GM12865 (cell line): ENCODE results near the gene PIP5K1C.
A peak's percentile ranks its signal among the peaks of the same experiment; 100 is the strongest.

ENCODE experiments used
- DNase-seq: peaks from one replicate; pipeline ENCODE4 v3.0.0; 2010; ENCODE audit warnings: low read depth
- H3K4me3 ChIP-seq: 2 replicates; pipeline ENCODE4 v1.5.1; 2011; ENCODE audit warnings: mild to moderate bottlenecking, low read depth, low read length, control low read depth
- CTCF ChIP-seq: IDR thresholded peaks from 2 replicates; pipeline ENCODE4 v1.5.1; 2011; ENCODE audit warnings: low read length, control low read depth, low read depth, inconsistent platforms; ENCODE audit not compliant: insufficient read depth; ENCODE audit errors: missing control alignments

PIP5K1C gene

GRCh38 chr19:3687774-3688706 is 12.2 kb downstream of the PIP5K1C start:
- DNase-seq = peak; percentile 77
- TF ChIP-seq CTCF = no peak
- H3K4me3 ChIP-seq = peak overlapping the region; percentile 56

- DNase-seq = no peak
Measured at GRCh38 chr19:3687393-3687773, 12.9 kb downstream of the PIP5K1C start.

GRCh38 chr19:3684817-3685410 is 15.4 kb downstream of the PIP5K1C start:
- DNase-seq = no peak
- TF ChIP-seq CTCF = no peak
- H3K4me3 ChIP-seq = no peak overlapping the region

More at GRCh38 chr19:3687393-3687773, 12.9 kb downstream of the PIP5K1C start:
- TF ChIP-seq CTCF = no peak
- peak overlapping the region; percentile 56 for H3K4me3 ChIP-seq

GRCh38 chr19:3684054-3684816 is 16.0 kb downstream of the PIP5K1C start:
- peak; percentile 71 for DNase-seq

GRCh38 chr19:3683405-3684053 is 16.7 kb downstream of the PIP5K1C start:
- peak; percentile 47 for DNase-seq
- TF ChIP-seq CTCF = no peak
- no peak overlapping the region; the same call in 1 of the 2 replicates for H3K4me3 ChIP-seq

More at GRCh38 chr19:3684054-3684816, 16.0 kb downstream of the PIP5K1C start:
- H3K4me3 ChIP-seq = no peak overlapping the region; the same call in 1 of the 2 replicates
- TF ChIP-seq CTCF = no peak

GRCh38 chr19:3682741-3683404 is 17.4 kb downstream of the PIP5K1C start:
- TF ChIP-seq CTCF = no peak
- no peak overlapping the region for H3K4me3 ChIP-seq
- DNase-seq = no peak
